Measurements from ENCODE around the gene TLR8.
"Not testable (repeated sequence)": the region's sequence is repeated elsewhere in the genome, so short reads cannot be mapped to it uniquely, and the experiment has no call there.

TLR8 gene

DNA sequence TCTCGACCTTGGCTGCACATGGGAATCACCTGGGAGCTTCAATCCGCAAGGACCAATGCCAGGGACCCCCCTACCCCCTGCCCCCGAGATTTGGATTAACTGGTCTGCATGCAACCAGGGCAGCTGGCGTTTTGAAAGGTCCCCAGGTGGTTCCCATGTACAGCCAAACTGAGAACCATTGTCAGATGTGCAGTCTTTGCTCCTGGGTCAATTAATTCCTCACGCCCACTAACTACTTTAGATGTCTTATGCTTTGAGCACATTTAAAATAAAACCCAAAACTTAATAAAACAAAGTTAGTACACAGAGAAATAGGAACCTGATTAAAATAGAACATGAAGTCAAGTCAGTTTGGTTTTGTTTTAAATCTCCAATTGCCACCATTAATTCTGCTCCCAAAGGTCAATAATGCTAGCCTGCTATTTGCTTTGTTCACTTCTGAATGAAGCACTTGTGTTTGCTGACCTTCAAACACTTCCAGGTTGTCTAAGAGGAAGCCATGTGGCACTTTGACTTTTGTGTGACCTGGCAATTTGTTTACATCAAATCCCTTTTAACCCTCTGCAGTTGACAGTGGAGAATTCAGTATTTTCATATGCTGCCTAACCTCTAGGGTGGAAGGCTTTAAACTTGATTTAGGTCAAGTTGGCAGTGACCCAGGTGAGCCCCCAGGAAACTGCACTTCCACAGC is 41.3 kb downstream of the TLR8 start:
- DNase-seq: no peak

DNA sequence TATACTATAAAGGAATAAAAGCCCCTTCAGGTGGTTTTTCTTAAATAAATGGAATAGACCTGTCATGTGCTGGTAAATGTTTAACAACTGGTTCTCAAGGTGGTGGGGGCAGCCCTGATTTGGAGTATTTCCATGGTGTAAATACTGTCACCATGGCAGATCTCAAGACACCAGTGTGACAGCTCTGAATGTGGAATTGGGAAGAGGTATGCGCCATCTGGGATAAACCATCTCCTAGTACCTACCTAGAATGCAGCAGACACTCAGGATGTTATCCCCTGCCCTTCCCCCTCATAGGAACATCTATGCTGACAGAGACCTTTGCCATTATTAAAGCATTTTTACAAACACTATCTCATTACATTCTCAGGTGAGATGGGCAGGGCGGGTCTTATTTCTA is 42.1 kb downstream of the TLR8 start:
- no peak for DNase-seq

DNA sequence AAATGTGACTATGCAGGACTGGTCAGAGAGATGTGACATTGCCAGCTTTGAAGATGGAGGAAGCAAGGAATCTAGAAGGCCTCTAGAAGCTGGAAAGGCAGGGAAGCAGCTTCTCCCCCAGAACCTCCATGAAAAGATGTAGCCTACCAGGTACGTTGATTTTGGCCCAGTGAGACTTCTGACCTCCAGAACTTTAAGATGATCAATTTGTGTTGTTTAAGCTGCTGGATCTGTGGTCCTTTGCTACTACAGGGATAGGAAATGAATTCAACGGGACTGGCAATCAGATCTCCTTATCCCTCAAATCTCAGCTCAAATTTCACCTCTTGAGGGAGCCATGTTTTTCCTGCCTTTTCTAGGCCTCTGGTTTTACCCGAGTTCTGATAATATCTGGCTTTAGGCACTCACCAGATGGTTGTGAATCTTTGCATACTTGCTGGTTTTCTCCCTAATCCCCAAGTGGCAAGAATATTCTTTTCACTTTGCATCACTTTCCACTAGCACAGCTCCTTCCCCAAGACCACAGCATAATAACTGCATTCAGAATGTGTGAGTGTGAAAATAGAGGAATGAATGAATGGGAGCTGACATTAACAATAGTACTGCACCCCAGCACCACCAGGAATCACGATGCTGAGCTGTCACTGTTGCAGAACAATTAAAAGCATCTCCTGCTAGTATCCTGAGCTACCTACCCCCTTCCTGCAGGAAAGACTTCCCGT is 42.9 kb downstream of the TLR8 start:
- no peak for DNase-seq

DNA sequence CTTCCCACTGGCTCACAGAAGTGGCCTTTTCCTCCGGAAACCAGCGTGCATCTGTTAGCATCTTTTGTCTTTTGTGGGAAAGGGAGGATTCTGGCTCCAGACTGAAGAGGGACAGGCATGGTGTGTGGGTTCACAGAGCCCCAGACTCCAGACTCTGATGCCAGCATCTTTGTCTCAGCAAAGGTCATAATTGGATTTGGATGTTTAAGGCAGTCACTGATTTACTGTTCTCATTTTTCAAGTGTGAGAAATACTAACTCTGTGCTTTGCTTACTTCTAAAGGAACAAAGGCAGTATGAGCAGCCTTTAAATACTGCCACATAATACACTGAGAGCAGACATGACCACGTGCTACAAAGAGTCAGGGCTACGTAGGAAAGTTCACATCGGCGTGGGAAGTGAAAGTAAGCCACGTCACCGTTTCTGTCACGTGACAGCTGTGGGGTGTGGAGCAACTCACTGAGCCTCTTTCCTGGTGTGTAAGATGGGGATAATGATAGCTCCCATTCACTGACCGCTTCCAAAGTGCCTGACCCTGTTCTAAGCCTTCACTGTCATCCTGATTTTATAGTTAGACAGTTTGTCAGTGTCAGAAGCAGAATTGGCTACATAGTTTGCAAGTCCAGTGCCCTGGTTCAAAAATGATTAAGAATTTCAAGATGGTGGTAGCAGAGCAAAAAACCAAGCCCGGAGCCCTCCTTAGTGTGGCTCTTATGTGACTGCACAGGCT is 43.7 kb downstream of the TLR8 start:
- no peak for DNase-seq

DNA sequence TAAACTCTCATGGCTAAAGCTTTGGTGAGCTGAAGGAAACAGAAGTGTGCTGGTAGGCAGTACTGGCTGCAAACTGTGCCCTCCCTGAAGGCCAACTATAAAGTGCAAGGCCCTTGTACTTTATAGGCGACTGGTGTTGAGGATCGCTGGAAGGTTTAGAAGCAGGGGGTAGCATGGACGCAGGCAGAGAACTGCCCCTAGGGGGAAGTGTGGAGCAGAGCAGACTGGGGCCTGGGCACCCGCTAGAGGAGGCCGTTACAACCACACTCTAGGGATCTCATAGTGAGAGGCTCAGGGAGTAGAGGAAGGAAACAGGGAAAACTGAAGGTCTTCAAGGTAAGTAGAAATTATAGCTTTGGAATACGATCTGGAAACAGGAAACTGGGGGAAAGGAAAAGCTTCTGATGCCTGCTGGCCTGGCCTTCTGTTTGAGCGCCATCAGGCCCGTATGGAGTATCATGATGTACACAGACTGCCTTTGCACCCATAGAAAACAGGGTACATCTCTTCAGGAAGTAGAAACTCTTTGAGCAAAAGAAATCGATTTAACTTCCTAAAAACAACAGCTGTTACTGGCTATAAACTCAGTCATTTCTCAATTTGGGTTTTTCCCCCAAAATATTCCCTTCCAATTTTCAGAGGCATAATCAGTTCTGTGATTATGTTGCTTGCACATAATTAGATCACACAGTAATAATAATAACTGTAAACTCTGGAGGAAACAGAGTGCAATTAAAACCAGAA is 44.6 kb downstream of the TLR8 start:
- no peak for DNase-seq

DNA sequence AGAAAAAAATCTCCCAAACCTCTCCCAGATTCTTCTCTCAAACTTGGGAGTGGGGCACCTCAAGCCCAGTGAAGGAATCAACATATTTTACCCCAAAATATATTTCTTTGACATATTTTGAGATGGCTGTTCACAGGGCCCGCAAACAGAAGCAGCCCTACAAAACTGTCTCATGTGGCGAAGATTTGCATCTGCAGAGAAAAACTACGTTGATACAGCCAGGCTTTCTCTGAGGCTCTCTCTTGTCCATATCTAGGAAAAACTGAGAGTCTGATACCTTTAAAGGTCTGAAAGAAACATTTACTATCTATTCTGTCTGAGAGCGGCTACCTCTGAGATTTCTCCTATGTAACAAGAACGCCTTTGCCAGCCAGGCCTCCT is 45.2 kb downstream of the TLR8 start:
- no peak for DNase-seq

DNA sequence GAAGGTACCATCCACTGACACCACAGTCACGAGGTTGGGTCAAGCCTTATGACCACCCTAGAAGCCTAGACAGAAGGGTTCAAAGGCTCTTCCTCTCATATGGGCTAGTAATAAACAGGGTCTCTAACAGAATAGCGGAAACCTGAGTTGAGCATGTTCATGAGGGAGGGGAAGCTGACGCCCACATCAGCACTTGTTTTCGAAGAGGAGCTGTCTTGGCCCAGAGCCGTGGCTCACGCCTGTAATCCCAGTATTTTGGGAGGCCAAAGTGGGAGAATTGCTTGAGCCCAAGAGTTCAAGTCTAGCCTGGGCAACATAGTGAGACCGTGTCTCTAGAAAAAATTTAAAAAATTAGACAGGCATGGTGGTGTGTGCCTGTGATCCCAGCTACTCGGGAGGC is 47.0 kb downstream of the TLR8 start:
- no peak for DNase-seq

DNA sequence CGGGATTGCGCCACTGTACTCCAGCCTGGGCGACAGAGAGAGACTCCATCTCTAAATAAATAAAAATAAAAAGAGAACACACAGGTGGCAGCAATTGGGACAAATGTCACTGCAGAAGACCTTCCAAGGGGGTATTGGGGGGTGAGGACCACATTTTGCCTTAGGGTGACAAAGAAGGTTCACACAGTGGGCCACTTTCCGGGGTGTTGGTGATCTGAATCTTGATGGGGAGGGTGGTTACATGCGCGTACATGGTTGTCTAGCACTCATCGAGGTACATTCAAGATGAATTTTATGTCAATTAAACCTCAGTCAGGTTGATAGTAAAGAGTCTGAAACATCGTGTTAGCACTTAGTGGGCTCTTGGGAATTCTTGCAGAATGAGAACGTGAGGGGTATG is 48.0 kb downstream of the TLR8 start:
- no peak for DNase-seq

DNA sequence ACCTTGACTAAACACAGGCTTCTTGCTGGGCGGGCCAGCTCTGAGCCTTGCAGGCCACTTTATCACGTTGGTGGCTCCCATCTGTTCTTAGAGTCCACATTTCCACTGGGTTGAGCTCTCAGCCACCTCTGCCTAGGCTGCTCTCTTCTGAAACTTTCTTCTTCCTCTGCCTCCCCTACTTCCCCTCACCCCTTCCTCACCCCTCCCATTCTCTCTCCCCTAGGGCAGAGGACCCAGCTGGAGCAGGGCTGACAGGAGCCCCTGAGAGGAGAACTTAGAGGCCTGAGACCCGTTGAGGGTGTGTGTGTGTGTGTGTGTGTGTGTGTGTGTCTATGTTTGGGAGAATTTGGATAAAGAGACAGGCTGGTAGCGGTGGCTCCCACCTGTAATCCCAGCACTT is 48.6 kb downstream of the TLR8 start:
- no peak for DNase-seq

DNA sequence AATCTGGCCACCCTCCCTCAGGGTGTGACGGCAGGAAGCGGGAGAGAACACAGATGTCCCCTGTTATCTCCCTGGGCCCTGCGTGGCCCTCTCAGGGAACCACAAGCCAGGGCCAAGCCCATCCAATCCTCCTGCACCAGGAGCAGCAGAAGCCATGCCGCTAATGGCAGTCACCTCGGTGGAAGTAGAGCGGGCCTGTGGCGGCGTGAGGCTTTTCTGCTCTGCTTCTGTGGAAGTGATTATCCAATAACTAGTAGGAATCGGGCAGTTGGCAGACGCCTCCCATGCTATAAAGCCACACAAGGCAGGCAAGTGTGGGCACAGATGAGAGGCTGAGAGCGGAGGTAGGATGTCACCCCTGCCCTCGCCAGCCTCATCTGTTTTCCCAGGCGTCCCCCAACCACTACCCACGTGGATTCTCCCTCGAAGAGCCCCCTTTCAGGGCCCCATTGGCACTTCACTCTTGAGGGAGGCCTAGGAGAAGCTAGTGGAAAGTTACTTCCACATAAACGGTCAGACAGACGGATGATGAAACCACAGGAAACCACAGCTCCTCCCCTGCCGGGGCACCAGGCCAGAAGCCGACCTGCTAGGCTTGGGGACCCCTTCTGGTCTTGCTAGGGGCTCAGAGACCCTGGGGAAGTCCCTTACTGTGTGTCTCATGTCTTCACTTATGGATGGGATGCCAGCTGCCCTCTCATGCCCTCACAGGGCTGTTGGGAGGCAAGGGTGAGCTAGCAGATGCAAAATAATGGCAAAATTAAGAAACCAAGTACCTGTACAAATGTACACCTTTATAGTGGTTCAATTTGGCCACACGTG is 49.7 kb downstream of the TLR8 start:
- peak; percentile 39 for DNase-seq

DNA sequence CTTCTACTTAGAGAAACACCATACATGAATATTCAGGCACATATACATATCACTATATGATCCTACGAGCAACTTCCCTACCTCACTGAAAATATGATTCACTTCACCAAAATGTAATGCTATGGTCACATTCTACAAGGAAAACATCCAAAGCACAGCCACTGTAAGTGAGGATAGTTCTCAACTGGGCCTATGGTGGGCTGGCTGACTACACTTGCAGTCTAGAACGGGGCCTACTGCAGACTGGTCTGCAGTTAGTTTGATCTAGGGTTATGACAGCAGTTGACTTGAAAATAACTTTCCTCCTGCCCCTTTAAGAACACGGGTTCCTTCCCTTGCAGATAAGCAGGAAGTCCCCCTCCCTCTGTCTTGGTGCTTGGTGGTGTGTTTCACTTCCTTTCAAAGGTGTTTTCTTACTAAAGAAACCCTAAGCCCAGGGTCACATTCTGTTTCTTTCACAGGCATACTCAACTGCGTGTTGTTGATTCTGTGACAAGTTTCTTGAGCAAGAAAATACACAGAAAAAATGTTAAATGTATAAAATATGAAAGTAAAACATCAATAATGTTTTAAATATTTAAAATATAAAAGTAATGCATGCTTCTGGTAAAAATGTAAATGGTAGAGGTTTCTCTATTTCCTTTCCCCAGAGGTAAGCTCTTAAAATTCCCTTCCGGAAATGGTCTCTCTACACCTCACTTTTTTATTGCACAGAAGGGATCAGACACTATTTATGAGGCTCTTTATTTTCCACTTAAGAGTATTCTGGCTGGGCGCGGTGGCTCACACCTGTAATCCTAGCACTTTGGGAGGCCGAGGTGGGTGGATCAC is 50.5 kb downstream of the TLR8 start:
- DNase-seq: no peak

DNA sequence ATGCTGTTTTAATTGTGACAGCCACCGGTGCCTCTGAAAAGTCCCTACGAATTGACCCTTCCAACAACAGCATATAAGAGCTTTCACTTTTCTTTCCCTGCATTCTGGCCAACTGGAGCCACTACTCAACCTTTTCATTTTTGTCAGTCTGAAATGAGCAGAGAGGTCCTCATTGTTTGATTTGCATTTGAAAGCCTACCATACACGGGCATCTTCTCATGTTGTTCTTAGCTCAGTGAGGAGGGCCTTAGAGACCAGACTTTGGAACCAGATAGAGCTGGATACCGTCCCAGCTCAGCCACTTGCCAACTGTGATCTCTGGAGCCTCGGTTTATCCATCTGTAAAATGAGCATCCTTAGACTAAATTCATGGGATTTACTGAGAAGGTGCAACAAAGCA is 51.6 kb downstream of the TLR8 start:
- DNase-seq: no peak

DNA sequence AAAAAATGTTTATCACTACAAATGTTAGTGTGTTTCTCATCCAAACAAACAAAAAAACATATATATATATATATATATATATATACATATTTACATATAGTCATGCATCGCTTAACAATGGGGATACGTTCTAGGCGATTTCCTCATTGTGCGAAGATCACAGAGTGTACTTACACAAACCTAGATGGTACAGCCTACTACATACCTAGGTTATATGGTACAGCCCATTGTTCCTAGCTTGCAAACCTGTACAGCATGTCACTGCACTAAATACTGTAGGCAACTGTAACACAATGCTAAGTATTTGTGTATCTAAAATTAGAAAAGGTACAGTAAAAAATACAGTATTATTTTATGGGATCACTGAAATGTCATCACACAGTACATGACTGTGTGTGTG is 52.0 kb downstream of the TLR8 start:
- no peak for DNase-seq

DNA sequence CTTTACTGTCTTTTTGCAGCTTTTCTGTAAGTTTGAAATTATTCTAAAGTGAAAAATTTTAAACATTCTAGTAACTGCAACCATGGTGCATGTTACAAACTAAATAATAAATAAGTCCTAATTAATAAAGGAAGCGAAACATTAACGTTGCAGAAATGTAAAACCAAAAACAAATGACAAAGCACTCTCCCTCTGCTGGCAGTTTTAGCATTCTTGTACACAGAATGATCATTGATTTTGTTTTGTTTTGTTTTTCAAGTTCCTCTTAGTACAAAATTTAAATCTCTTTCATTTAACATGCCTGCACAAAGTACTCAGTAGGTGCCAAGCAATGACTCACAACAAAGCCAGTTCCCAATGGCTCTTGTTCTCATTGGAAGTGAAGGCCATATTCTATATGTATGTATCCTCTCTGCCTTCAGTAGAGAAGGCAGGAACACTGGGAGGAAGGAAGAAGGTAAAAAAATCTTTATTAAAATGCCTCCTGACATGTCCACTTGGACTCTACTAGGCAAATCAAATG is 54.8 kb downstream of the TLR8 start:
- DNase-seq: no peak

DNA sequence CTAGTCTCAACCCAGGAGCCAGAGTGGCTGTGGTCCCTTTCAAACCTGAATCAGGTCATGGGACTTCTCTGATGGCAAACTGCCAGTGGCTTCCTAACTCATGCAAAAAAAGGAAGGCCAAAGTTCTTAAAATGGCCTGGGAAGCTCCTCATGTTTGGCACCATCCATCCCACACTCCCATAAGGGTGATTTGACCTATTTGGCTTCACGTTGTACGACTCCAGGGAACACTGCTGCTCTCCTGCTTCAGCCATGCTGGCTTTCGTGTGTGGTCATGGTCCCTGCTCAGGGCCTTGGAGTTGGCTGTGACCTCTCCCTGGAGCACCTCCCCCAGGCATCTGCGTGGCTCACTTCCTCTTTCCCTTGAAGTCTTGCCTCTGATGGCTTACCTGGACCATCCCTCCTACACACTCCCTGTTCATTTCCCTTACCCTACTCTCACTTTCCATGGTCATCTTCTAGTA is 55.7 kb downstream of the TLR8 start:
- DNase-seq: no peak

DNA sequence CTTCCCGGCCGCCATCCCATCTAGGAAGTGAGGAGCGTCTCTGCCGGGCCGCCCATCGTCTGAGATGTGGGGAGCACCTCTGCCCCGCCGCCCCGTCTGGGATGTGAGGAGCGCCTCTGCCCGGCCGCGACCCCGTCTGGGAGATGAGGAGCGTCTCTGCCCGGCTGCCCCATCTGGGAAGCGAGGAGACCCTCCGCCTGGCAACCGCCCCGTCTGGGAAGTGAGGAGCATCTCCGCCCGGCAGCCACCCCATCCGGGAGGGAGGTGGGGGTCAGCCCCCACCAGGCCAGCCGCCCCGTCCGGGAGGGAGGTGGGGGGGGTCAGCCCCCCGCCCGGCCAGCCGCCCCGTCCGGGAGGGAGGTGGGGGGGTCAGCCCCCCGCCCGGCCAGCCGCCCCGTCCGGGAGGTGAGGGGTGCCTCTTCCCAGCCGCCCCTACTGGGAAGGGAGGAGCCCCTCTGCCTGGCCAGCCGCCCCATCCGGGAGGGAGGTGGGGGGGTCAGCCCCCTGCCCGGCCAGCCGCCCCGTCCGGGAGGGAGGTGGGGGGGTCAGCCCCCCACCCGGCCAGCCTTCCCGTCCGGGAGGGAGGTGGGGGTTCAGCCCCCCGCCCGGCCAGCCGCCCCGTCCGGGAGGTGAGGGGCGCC is 56.9 kb downstream of the TLR8 start:
- DNase-seq: not testable (repeated sequence)

DNA sequence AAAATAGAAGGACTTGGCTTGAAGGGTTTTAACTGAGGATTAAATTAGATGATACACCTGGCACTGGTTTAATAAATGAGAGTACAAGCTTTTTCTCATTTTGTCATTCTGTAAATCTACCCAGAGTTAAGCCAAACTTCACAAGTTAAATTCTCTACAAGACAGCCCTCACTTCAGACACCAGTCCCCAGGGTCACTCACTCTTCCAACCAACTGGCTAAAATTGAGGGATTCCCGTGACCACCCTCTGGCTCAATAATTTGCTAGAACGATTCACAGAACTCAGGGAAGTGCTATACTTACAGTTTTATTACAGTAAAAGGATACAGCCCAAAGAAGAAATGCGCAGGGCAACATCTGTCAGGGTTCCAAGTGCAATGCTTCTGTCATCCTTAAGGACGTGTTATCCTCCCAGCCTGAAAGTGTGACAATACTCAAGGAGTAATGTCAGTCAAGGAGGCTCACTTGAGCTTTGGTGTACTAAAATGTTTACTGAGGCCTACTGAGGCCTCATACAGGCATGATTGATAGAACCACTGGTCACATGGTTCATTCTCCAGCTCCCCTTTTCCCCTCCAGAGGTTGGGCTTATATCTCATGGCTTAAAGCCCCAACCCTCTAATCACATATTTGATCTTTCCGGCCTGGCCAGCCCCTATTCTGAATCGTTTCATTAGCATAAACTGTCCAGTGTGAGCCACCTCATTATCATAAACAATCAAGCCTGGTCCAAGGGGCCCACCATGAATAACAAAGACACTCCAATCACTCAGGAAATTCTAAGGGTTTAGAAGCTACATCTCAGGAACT is 58.9 kb downstream of the TLR8 start:
- DNase-seq: no peak

DNA sequence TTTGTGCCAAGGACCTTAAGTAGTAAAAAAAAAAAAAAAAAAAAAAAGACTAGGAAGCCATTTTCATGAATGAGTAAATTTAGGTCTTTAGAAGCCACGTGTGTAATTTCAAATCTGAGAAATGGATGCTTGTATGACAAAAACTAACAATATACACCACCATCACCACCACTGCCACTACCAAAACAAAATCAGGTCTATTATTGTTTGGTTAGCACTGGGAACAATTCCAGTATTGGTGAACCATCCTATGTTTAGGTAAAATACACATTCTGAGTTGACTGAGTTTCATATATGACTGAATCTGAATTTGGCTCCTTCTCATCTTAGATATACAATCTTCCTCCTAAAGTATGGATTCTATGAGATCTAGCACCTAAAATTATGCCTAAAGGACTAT is 59.7 kb downstream of the TLR8 start:
- no peak for DNase-seq

DNA sequence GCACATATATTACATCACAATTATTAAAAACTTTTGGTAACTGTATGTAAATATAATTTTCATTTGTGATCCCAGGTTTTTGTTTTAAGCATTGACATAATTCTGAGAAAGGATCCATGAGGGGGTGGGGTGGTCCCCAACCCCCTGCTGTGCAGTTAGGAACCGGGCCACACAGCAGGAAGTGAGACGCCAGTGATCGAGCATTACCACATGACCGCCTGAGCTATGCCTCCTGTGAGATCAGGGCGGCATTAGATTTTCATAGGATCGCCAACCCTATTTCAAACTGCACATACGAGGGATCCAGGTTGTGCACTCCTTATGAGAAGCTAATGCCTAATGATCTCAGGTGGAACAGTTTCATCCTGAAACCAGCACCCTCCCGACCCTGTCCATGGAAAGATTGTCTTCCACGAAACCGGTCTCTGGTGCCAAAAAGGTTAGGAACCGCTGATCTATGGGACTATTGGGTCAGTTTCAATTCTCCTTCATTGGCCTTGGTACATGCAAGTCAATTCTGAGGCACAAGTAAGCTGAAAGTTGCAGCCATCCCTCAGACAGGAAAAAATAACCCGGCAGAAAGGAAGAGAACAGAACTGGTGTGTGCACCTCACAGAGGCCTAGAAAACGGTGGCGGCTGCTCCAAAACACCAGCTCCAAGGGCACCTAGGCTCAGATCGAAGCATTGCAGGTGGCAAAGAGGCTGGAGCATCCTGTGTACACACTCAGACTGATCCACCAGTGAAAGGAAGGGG is 61.5 kb downstream of the TLR8 start:
- no peak for DNase-seq
